HepG2 (cell line): ENCODE measurements around the gene GRIN3A. TPM values are rescaled to one million over a fixed set of nuclear protein-coding genes. Genes with fewer than 3 reads are reported as not detected.
A peak's percentile ranks its signal among the peaks of the same experiment; 100 is the strongest.

Source experiments
- ATAC-seq: fragments of 200-7000 bp; cut with Tn5 transposase; 3 replicates; pipeline ENCODE4 v1.9.1; 2020; ENCODE audit warnings: mild to moderate bottlenecking, moderate library complexity
- BruUV-seq: library from RNA; stranded (reverse); fragments of 400-500 nt; replicated peaks from 2 replicates; lab custom pipeline; 2021; lab: Mats Ljungman, UMichigan
- CTCF ChIA-PET: fragments of 300-600 bp; formaldehyde crosslinking; extraction: SDS; loops from one replicate; lab custom pipeline; 2021; ENCODE audit warnings: low total read pairs, inconsistent platforms, low intra/inter-chr PET ratio; lab: Yijun Ruan, JAX
- POLR2A ChIA-PET: fragments of 350-600 bp; sonication (Branson Sonifier 250); formaldehyde crosslinking; loops from one replicate; lab custom pipeline; 2020; ENCODE audit warnings: antibody characterized with exemption, inconsistent platforms; lab: Yijun Ruan, JAX
- DNase-seq: peaks from one replicate; pipeline ENCODE4 v3.0.0-alpha.2; 2015; ENCODE audit warnings: low spot score
- FAIRE-seq: peaks from 3 replicates; lab custom pipeline; 2011; peaks lifted over from hg19 to GRCh38; lab: Jason Lieb, UNC
- H2AFZ ChIP-seq: one replicate; pipeline ENCODE4 v1.6.1; 2011; ENCODE audit warnings: low read length, inconsistent platforms
- H3K27ac ChIP-seq: fragments of 300-600 bp; 3 replicates; pipeline ENCODE4 v1.8.0; 2011; ENCODE audit warnings: mixed run types, mild to moderate bottlenecking, mixed read lengths, low read length, inconsistent platforms; ENCODE audit not compliant: insufficient read depth; ENCODE audit errors: extremely low read length
- H3K27me3 ChIP-seq, 2 experiments: fragments of 200-600 bp in 1 of 2; 2 replicates in 1 of 2; 3 replicates in 1 of 2; pipeline versions ENCODE4 v1.6.0 to v1.8.0; 2011; ENCODE audit warnings: low read length in 2 of 2, mild to moderate bottlenecking in 2 of 2, moderate library complexity in 2 of 2, inconsistent platforms in 1 of 2; ENCODE audit not compliant: insufficient read depth in 2 of 2, control insufficient read depth in 1 of 2
- H3K36me3 ChIP-seq, 2 experiments: fragments of 200-600 bp in 1 of 2; replicated peaks in 1 of 2; 2 replicates in 1 of 2; 3 replicates in 1 of 2; pipeline versions ENCODE4 v1.5.1 to v1.8.0; 2011; ENCODE audit warnings: low read length in 2 of 2, inconsistent platforms in 1 of 2; ENCODE audit not compliant: insufficient read depth in 2 of 2, control insufficient read depth in 1 of 2
- H3K4me1 ChIP-seq: 2 replicates; pipeline ENCODE4 v1.5.1; 2012; ENCODE audit warnings: low read length, inconsistent platforms; ENCODE audit not compliant: insufficient read depth
- H3K4me2 ChIP-seq: 2 replicates; pipeline ENCODE4 v1.6.0; 2011; ENCODE audit warnings: low read depth, low read length, inconsistent platforms
- H3K4me3 ChIP-seq, 3 experiments: fragments of 200-600 bp in 1 of 3; sonication (generic), shearing (Covaris generic) in 1 of 3; replicated peaks in 1 of 3; 2 replicates each; pipeline ENCODE4 v1.5.1; 2011 to 2016; ENCODE audit warnings: low read length in 3 of 3, inconsistent platforms in 2 of 3, low read depth in 2 of 3, mild to moderate bottlenecking in 2 of 3, control low read depth in 1 of 3, mixed read lengths in 1 of 3; ENCODE audit not compliant: insufficient read depth in 1 of 3
- H3K79me2 ChIP-seq: one replicate; pipeline ENCODE4 v1.6.1; 2011; ENCODE audit warnings: low read length, inconsistent platforms; ENCODE audit not compliant: insufficient read depth
- H3K9ac ChIP-seq: 2 replicates; pipeline ENCODE4 v1.6.0; 2011; ENCODE audit warnings: mild to moderate bottlenecking, low read depth, low read length, inconsistent platforms; ENCODE audit not compliant: insufficient read depth
- H3K9me3 ChIP-seq: 2 replicates; pipeline ENCODE4 v1.5.1; 2012; ENCODE audit warnings: mild to moderate bottlenecking, low read length
- H4K20me1 ChIP-seq: 2 replicates; pipeline ENCODE4 v1.6.0; 2011; ENCODE audit warnings: inconsistent platforms, mild to moderate bottlenecking, low read length, moderate library complexity; ENCODE audit not compliant: insufficient read depth
- ATF3 ChIP-seq: sonication (generic); formaldehyde crosslinking; IDR thresholded peaks from 2 replicates; pipeline ENCODE4 v1.4.0; 2020; ENCODE audit warnings: missing genetic modification reagents
- CC2D1A ChIP-seq: sonication (generic); formaldehyde crosslinking; IDR thresholded peaks from 2 replicates; pipeline ENCODE4 v1.8.1; 2023; ENCODE audit warnings: mild to moderate bottlenecking, missing genetic modification reagents
- CCAR2 ChIP-seq: fragments of 200-400 bp; formaldehyde crosslinking; optimal IDR thresholded peaks from 2 replicates; pipeline ENCODE3; 2018; ENCODE audit warnings: low read depth, mild to moderate bottlenecking, low read length, moderate library complexity
- EHMT2 ChIP-seq: fragments of 200-600 bp; sonication (generic); IDR thresholded peaks from 2 replicates; pipeline ENCODE4 v1.7.0; 2017; ENCODE audit warnings: antibody characterized with exemption, low read depth, low read length, borderline replicate concordance
- FOXO4 ChIP-seq: sonication (generic); formaldehyde crosslinking; conservative IDR thresholded peaks from 2 replicates; pipeline ENCODE4 v1.8.1; 2023; ENCODE audit warnings: missing genetic modification reagents
- MIER2 ChIP-seq: IDR thresholded peaks from 2 replicates; pipeline ENCODE4 v1.6.1; 2016; ENCODE audit warnings: missing biosample characterization, missing genetic modification reagents
- NFE2 ChIP-seq: sonication (generic); formaldehyde crosslinking; IDR thresholded peaks from 2 replicates; pipeline ENCODE4 v1.4.0; 2020; ENCODE audit warnings: missing genetic modification reagents
- REST ChIP-seq, 2 experiments: IDR thresholded peaks; 2 replicates each; pipeline ENCODE4 v1.6.1; 2011 to 2012; ENCODE audit warnings: low read length in 2 of 2, borderline replicate concordance in 1 of 2, low read depth in 1 of 2, mild to moderate bottlenecking in 1 of 2, moderate library complexity in 1 of 2
- SAP130 ChIP-seq: IDR thresholded peaks from 2 replicates; pipeline ENCODE4 v1.6.1; 2016; ENCODE audit warnings: low read depth
- TARDBP ChIP-seq: sonication (generic); formaldehyde crosslinking; IDR thresholded peaks from 2 replicates; pipeline ENCODE4 v1.8.0; 2022; ENCODE audit warnings: mild to moderate bottlenecking, missing genetic modification reagents
- TFDP2 ChIP-seq: sonication (generic); formaldehyde crosslinking; IDR thresholded peaks from 2 replicates; pipeline ENCODE4 v1.4.0; 2020; ENCODE audit warnings: missing genetic modification reagents
- TFE3 ChIP-seq: IDR thresholded peaks from 2 replicates; pipeline ENCODE4 v1.6.1; 2016
- ZBTB3 ChIP-seq: sonication (generic); formaldehyde crosslinking; IDR thresholded peaks from 2 replicates; pipeline ENCODE4 v1.4.0; 2020; ENCODE audit warnings: low read depth, mild to moderate bottlenecking, moderate library complexity, missing genetic modification reagents, borderline replicate concordance
- ZNF263 ChIP-seq: sonication (generic); formaldehyde crosslinking; IDR thresholded peaks from 2 replicates; pipeline ENCODE4 v1.4.0; 2020; ENCODE audit warnings: missing genetic modification reagents
- ZNF510 ChIP-seq: sonication (generic); formaldehyde crosslinking; IDR thresholded peaks from 2 replicates; pipeline ENCODE4 v1.4.0; 2020; ENCODE audit warnings: low read depth, mild to moderate bottlenecking, missing genetic modification reagents
- ZNF644 ChIP-seq: IDR thresholded peaks from 2 replicates; pipeline ENCODE4 v1.6.1; 2016; ENCODE audit warnings: low read depth
- ZNF816 ChIP-seq: sonication (generic); formaldehyde crosslinking; IDR thresholded peaks from 2 replicates; pipeline ENCODE4 v1.8.0; 2022; ENCODE audit warnings: missing genetic modification reagents, mild to moderate bottlenecking, borderline replicate concordance
- WGBS: methylation state at CpG from one replicate; pipeline ENCODE4 v1.1.6; 2017; ENCODE audit warnings: low lambda C conversion rate; 5-methylcytosine and 5-hydroxymethylcytosine counted together
- in situ Hi-C: cut with HindIII; loops from 2 replicates; pipeline ENCODE4 v1.10.0; 2017; ENCODE audit warnings: low pct_unique_long_range_greater_than_20kb; ENCODE audit not compliant: extremely low pct_ligation_motif_present
- intact Hi-C: fragments of 100-400 bp; cut with micrococcal nuclease; formaldehyde crosslinking; loops from one replicate; pipeline ENCODE4 v1.10.0; 2022; ENCODE audit not compliant: unreplicated experiment
- polyA plus RNA-seq, 8 experiments: library from polyadenylated mRNA; depleted of rRNA in 3 of 8; stranded (reverse) in 7 of 8; unstranded in 1 of 8; fragments of >200 nt; fragmentation: Illumina TruSeq in 4 of 8; extraction: Trizol in 4 of 8; gene quantifications; 2 replicates each; pipeline versions ENCODE4 v1.2.1 to v1.2.3, GENCODE V29; 2011 to 2016; ENCODE audit warnings: low read depth in 4 of 8, missing spikeins in 1 of 8, mixed read lengths in 1 of 8; ENCODE audit not compliant: insufficient read depth in 1 of 8
- total RNA-seq, 5 experiments: library from RNA; depleted of rRNA; stranded (reverse); fragments of >200 nt; fragmentation: Illumina TruSeq; extraction: Trizol; gene quantifications; 2 replicates each; pipeline ENCODE4 v1.2.3, GENCODE V29; 2016; ENCODE audit warnings: low read depth in 1 of 5

The GRIN3A gene
- total and polyA plus RNA-seq, 2 of the 13 experiments (the other 11 are each of a cell fraction or from before 2014, with no cell fraction given) = not detected

- Histone ChIP-seq H3K27me3 (no peaks in the 10 kb centered on the region; a peak in 1 of 5 replicates), H3K9me3 (no peaks in the 10 kb centered on the region), H4K20me1 (no peaks in the 10 kb centered on the region), H3K4me1 (peaks cover 33% of the 10 kb centered on the region), H3K27ac (no peak overlapping the region), H3K79me2 (peaks cover 18% of the 10 kb centered on the region), H2AFZ (no peak overlapping the region), H3K4me3 (no peak overlapping the region), H3K4me2 (no peak overlapping the region), H3K9ac (no peak overlapping the region), H3K36me3 (peaks cover 3 to 25% of the 10 kb centered on the region in 2 experiments; a peak in 4 of 5 replicates)
- ATAC-seq (no peak), FAIRE-seq (no peak), DNase-seq (peak; percentile 12)
- 98% methylated on average over 2 of the region's 2 CpGs for whole genome bisulfite sequencing
- TF ChIP-seq TFDP2 (CRISPR knock-in tag) (no peak), ZNF644 (peak; percentile 59; the same call in 1 of the 2 replicates), FOXO4 (CRISPR knock-in tag) (0 out of 2 replicates have a peak, but pooled peaks have one; percentile 20), EHMT2 (peak; percentile 73; the same call in 1 of the 2 replicates), ZBTB3 (no peak), NFE2 (CRISPR knock-in tag) (no peak), CC2D1A (no peak), SAP130 (CRISPR knock-in tag) (peak; percentile 63), MIER2 (CRISPR knock-in tag) (peak; percentile 96), TARDBP (CRISPR knock-in tag) (no peak), CCAR2 (no peak), ATF3 (CRISPR knock-in tag) (no peak), TFE3 (CRISPR knock-in tag) (no peak), ZNF816 (CRISPR knock-in tag) (no peak), ZNF263 (CRISPR knock-in tag) (no peak), ZNF510 (no peak), REST (IDR thresholded peaks at IDR 0.05; ENCODE audit: borderline replicate concordance in 1 of 2, low read depth in 1 of 2, low read length in 2 of 2) (peak; percentile 77 to 96)
- no TSS peak for BruUV-seq
- ChIA-PET CTCF (no interaction called here), POLR2A (no interaction called here)
- intact Hi-C loops (loop anchor here (10.0 kb wide), 1 partner anchor 222 kb away; no protein-coding TSS in a partner anchor), in situ Hi-C loops (loop anchor here (10.0 to 25.0 kb wide), 3 partner anchors 212 to 825 kb away; no protein-coding TSS in a partner anchor)
These were observed 201.5 kb downstream of the GRIN3A start for GRCh38 chr9:101536938-101537337.
